Prostate gland (tissue), 2 donors: Measurements from ENCODE around the gene NTNG2.

ENCODE experiments used
- POLR2AphosphoS5 ChIP-seq: sonication (generic); formaldehyde crosslinking; IDR thresholded peaks from one replicate; pipeline ENCODE4 v1.6.1; 2017; ENCODE audit warnings: antibody characterized with exemption
- TF ChIP-seq, protein P1 (sequence below), 4 experiments: fragments of 200-600 bp in 2 of 4; fragments of 450-650 bp in 2 of 4; sonication (generic) in 2 of 4; IDR thresholded peaks; 1 replicate in 3 of 4; 2 replicates in 1 of 4; pipeline ENCODE4 v1.5.1; 2016 to 2019; ENCODE audit warnings: antibody characterized with exemption in 4 of 4, mild to moderate bottlenecking in 2 of 4, moderate library complexity in 2 of 4

DNA sequence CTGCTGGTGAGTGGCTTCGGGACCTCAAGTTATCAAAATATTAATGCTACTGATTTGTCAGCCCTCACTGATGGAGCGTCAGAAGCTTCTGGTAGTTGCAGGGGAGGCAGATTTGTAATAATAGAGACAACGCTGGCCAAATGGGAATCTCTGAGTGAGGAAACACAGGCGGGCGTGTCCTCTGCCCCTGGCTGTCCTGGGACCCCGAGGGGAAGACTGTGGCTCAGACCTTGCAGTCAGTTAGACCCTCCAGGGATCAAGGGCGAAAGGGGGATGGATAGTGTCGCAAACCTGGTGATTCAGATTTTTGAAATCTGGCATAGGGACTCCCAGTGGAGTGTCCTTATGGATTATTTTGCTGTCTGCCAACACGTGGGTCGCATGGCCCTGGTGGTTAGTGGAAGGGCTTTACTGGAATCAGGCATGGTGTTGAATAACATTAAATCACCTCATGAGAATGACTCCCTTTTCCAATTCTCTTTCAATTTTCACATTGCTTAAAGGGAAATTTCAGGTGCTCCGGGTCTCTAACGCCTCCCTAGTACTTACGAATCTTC lies 35.1 kb upstream of the NTNG2 start:
- TF ChIP-seq, protein P1, sequence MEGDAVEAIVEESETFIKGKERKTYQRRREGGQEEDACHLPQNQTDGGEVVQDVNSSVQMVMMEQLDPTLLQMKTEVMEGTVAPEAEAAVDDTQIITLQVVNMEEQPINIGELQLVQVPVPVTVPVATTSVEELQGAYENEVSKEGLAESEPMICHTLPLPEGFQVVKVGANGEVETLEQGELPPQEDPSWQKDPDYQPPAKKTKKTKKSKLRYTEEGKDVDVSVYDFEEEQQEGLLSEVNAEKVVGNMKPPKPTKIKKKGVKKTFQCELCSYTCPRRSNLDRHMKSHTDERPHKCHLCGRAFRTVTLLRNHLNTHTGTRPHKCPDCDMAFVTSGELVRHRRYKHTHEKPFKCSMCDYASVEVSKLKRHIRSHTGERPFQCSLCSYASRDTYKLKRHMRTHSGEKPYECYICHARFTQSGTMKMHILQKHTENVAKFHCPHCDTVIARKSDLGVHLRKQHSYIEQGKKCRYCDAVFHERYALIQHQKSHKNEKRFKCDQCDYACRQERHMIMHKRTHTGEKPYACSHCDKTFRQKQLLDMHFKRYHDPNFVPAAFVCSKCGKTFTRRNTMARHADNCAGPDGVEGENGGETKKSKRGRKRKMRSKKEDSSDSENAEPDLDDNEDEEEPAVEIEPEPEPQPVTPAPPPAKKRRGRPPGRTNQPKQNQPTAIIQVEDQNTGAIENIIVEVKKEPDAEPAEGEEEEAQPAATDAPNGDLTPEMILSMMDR (IDR thresholded peaks at IDR 0.05), result no peak
- TF ChIP-seq POLR2AphosphoS5, result no peak
